ENCODE measurements around the gene MTIF2.
A peak's percentile ranks its signal among the peaks of the same experiment; 100 is the strongest.

DNA sequence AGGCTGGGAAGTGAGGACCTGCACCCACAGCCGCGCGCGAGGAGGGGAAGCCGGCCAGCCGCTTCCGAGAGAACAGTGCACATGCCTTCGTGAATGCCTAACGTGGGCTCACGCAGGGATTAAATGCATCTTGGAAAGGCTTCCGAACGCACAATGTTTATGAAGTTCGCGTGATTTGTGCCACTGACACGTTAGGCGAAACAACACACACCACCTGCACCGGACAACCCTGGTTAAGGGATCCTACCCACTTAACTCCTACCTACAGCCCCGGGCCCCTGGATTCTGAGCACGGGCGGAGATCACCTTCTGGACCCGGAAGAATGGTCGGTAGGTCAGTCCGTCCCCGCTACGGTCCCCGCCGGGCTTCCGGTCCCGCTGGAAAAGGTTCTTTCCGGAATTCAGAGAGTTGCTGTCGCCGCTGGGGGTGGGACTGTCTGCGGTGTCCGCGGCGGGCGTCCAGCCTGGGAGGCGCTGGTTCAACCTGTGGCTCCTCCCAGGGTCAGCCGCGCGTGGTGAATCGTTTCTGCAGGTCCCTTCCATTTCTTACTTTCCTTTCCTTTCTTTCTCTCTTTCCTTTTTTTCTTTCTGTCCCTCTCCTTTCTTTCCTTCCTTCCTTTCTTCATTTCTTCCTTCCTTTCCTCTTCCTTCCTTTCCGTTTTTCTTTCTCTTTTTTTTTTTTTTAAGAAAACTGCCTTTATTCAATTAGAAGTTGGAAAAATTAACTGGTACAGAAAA, at the start of gene MTIF2:
- TF ChIP-seq, protein P1, sequence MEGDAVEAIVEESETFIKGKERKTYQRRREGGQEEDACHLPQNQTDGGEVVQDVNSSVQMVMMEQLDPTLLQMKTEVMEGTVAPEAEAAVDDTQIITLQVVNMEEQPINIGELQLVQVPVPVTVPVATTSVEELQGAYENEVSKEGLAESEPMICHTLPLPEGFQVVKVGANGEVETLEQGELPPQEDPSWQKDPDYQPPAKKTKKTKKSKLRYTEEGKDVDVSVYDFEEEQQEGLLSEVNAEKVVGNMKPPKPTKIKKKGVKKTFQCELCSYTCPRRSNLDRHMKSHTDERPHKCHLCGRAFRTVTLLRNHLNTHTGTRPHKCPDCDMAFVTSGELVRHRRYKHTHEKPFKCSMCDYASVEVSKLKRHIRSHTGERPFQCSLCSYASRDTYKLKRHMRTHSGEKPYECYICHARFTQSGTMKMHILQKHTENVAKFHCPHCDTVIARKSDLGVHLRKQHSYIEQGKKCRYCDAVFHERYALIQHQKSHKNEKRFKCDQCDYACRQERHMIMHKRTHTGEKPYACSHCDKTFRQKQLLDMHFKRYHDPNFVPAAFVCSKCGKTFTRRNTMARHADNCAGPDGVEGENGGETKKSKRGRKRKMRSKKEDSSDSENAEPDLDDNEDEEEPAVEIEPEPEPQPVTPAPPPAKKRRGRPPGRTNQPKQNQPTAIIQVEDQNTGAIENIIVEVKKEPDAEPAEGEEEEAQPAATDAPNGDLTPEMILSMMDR (IDR thresholded peaks at IDR 0.05; ENCODE audit: extremely low read depth in 1 of 2, insufficient read depth in 1 of 2, low read depth in 1 of 2, low read length in 2 of 2) = no peak
- TF ChIP-seq POLR2A (IDR thresholded peaks at IDR 0.05; ENCODE audit: low read depth, low read length) (peak; percentile 98), EZH2 (IDR thresholded peaks at IDR 0.05; ENCODE audit: borderline replicate concordance, low read depth, low read length, severe bottlenecking) (no peak), GATA2 (IDR thresholded peaks at IDR 0.05; ENCODE audit: insufficient read depth, insufficient read length, low read depth, low read length) (no peak)
- TF ChIP-seq, protein P2, sequence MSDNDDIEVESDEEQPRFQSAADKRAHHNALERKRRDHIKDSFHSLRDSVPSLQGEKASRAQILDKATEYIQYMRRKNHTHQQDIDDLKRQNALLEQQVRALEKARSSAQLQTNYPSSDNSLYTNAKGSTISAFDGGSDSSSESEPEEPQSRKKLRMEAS (IDR thresholded peaks at IDR 0.05; ENCODE audit: insufficient read depth, insufficient read length) = no peak
